GM21576 (cell line): ENCODE measurements around the gene ADCY3.

Experiments used
- ATAC-seq: cut with Tn5 transposase; IDR thresholded peaks from one replicate; pipeline ENCODE4 v1.9.1; 2021; ENCODE audit warnings: mild to moderate bottlenecking, moderate library complexity; ENCODE audit not compliant: unreplicated experiment

ADCY3 gene

GRCh38 chr2:24907116-24907515 is 12.9 kb downstream of the ADCY3 start:
- no peak for ATAC-seq

- no peak for ATAC-seq
Observed at GRCh38 chr2:24906466-24906865, 13.6 kb downstream of the ADCY3 start.

GRCh38 chr2:24903161-24904103 is 16.6 kb downstream of the ADCY3 start:
- ATAC-seq: no peak

- ATAC-seq: no peak
Observed at GRCh38 chr2:24899361-24899910, 20.6 kb downstream of the ADCY3 start.

- ATAC-seq: no peak
Observed at GRCh38 chr2:24898122-24899109, 21.6 kb downstream of the ADCY3 start.

- no peak for ATAC-seq
Observed at GRCh38 chr2:24894750-24895149, 25.3 kb downstream of the ADCY3 start.

GRCh38 chr2:24893934-24894333 is 26.1 kb downstream of the ADCY3 start:
- no peak for ATAC-seq

GRCh38 chr2:24892928-24893327 is 27.1 kb downstream of the ADCY3 start:
- ATAC-seq: no peak

- ATAC-seq: no peak
Observed at GRCh38 chr2:24891201-24891600, 28.8 kb downstream of the ADCY3 start.

- no peak for ATAC-seq
Observed at GRCh38 chr2:24889221-24889620, 30.8 kb downstream of the ADCY3 start.

- ATAC-seq: no peak
Observed at GRCh38 chr2:24888177-24888576, 31.9 kb downstream of the ADCY3 start.

GRCh38 chr2:24887307-24887874 is 32.6 kb downstream of the ADCY3 start:
- ATAC-seq: no peak

GRCh38 chr2:24886691-24887304 is 33.2 kb downstream of the ADCY3 start:
- ATAC-seq: peak; percentile 39

GRCh38 chr2:24886126-24886501 is 33.9 kb downstream of the ADCY3 start:
- no peak for ATAC-seq

GRCh38 chr2:24885221-24886125 is 34.6 kb downstream of the ADCY3 start:
- ATAC-seq: no peak

GRCh38 chr2:24883946-24884345 is 36.1 kb downstream of the ADCY3 start:
- ATAC-seq: no peak

GRCh38 chr2:24881623-24882022 is 38.4 kb downstream of the ADCY3 start:
- ATAC-seq: no peak

GRCh38 chr2:24881158-24881557 is 38.9 kb downstream of the ADCY3 start:
- no peak for ATAC-seq

- ATAC-seq: no peak
Observed at GRCh38 chr2:24878341-24878740, 41.7 kb downstream of the ADCY3 start.
